COR-L47 (cell line): Measurements from ENCODE around the gene TNFAIP8L2.

Source experiments
- DNase-seq: peaks from one replicate; lab custom pipeline; 2025; lab: John Stamatoyannopoulos, UW

TNFAIP8L2 gene

DNA sequence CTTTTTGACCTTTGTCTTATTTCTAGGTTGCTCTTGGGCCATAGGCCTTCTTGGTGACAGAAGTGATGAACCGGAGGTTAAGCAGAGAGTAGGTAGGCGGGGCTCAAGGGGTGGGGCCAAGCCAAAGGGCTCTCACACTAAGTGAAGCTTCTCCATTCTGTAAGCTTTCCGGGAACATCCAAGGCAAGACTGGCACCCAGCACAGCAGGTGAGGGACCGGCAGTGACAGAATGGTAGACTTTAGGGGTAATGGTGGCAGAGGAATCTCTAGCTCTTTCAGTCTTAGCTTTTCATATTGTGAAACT lies at the start of gene TNFAIP8L2:
TNFAIP8L2 (plus strand) TSS at position 135 of the 305 bp plus-strand sequence. CDS start 2,049 bp downstream, outside the sequence.
- no peak for DNase-seq

DNA sequence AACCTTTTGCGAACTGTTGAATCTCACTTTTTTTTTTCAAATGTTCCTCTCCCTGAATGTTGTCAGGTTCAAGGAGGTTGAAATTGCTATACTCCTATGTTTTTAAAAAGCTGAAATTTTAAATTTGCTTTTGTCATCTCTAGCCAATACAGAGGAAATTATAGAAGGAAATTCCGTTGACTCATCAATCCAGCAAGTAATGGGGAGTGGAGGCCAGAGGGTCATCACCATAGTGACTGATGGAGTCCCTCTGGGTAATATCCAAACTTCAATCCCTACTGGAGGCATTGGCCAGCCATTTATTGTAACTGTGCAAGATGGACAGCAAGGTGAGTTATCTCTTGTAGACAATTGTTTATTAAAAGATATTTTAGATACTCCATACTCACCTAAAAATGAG lies 49.6 kb upstream of the TNFAIP8L2 start:
- DNase-seq, result no peak

DNA sequence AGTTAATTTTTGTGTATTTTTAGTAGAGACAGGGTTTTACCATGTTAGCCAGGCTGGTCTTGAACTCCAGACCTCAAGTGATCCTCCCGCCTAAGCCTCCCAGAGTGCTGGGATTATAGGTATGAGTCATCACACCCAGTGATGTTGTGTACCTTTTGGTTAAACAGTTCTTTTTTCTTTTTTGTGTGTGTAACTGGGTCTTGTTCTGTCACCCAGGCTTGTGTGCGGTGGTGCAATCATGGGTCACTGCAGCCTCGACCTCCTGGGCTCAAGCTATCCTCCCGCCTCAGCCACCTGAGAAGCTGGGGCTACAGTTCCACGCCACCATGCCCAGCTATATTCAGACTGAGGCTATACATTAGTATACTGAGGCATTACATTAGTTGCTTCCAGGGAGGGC lies 48.1 kb upstream of the TNFAIP8L2 start:
- DNase-seq, result no peak

DNA sequence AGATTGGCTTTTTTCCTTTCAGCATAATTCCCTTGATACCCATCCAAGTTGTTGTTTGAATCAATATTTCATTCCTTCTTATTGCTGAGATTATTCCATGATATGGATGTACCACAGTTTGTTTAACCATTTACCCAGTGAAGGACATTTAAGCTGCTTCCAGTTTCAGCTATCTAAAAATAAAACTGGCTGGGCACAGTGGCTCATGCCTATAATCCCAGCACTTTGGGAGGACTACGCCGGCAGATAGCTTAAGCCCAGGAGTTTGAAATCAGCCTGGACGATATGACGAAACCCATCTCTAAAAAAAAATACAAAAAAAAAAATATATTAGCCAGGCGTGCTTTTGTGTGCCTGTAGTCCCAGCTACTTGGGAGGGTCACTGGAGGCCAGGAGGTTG lies 42.6 kb upstream of the TNFAIP8L2 start:
- no peak for DNase-seq

DNA sequence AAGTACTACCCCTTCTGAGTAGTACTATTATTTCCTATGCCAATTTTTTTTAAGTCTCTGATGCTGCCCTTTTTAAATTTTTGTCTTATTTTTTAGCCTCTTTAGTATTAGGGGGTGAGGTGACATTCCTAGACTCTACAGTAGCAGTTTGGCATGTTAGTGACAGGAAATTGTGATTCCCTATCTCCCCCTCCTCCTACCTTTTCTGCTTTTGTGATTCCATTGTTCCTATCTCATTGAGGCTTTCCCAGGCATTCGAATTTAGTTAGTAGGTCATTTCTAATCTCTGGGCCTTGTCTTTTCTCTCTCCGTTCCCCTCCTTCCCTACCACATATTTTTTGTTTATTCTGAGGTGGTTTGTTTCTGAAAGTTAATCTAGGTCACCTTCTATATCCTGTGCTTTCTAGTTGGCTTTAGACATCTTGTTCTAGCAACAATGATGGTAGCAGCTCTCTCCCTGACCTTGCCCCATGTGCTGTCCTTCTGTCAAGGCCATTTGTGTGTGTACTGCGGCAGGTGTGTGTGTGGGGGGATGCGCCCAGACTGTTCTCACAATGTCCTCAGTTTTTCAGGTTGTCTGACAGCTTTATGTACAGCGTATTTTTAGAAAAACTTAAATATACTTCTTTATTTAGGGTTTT lies 31.6 kb upstream of the TNFAIP8L2 start:
- no peak for DNase-seq

DNA sequence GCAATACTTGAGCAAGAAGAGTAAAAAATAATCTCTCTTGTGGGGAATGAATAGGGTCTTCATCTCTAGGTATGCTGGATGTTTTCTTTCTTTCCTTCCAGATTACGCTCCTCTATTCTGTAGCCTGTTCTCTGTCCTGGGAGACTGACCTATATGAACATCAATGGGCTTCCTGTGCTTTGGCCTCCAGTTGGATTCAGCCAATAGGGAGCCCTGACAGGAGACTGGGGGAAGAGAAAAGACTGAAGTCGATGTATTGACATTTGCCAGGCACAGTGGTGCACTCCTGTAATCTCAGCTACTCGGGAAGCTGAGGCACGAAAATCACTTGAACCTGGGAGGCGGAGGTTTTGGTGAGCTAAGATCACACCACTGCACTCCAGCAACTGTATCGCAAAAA lies 27.6 kb upstream of the TNFAIP8L2 start:
- no peak for DNase-seq

DNA sequence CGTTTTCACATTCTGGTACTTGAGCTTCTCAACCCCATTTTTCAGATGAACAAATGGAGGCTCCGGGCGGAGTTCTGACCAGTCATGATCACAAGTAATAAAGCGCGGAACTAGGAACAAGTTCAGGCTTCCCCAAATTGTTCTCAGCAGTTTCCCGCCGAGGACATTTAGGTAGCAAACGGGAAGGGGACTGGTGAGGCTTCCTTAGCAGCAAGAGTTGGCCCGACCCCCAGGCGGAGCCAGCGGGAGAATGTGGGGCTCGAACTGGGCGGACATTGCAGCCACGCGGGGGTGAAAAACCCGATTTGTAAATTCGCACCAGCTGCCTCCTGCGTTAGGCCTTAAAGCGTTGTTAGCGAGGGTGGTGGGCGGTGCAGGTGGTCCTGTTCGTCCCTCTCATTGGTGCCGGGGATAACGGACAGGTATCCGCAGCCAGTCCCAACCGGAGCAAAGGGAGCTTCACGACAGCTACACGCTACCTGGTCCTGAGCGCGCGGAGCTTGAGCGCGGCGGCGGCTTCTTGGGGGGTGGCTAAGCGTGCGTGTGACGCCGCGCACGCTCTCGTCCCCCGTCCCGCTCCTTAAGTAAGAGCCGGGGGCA lies 25.4 kb upstream of the TNFAIP8L2 start:
- DNase-seq, result no peak

DNA sequence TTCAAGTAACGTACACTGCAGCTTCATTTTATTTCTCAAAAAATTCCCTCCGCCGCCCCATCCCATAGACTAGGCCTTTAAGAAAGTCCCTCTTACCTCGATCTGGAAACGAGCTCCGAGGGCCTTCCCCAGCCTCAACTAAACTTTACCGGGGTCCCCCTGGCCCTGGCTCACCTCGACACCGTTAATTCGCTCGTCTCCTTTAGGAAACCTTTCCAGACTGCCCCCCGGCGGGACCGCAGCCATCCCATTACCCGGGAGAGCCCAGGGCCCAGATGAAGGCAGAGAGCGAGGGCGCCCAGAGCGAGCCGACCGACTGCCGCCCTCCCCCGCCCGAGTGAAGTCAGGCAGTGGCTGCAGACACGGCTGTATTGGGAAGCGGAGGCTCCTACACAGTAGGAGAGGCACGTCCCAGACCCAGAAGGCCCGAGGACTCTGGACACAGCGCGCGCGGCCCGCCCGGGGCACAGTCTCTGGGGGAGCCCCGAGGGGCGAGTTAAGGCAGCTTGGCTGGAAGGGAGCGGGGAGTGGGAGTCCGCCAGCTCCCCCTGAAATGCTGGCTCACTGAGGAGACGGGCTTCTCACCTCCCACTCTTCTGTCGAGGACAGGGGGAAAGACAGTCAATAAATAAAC lies 24.6 kb upstream of the TNFAIP8L2 start:
- DNase-seq, result no peak

DNA sequence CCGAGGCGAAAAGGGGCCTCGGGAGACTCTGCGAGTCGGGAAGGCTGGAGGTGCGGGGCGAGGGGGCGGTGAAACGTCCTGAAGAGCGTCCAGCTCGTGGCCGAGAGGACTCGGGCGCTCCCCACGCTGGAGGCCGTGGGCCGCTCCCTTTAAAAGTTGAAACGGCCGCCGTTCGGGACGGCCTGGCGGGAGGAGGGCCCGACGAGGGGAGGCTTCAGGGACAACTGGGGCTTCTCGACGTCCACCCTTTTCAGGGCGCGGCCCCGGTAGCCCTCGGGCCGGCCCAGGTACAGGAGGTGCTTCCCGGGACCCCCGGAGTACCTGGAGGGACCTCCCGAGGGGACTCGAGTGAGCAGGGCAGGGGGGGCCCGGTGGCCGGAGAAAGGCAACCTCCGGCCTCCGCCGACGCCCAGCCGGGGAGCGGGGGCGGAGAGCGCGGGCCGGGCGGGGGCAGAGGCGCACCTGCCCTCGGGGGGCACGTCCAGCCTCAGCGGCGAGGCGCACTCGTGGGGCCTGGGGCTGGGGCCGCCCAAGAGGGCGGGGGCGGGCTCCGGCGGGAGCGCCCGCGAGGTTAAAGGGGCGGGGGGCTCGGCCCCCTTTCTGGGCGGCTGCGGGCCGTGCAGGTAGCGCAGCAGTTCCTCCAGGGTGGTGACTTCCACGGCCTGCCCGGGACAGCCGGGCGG lies 24.0 kb upstream of the TNFAIP8L2 start:
- no peak for DNase-seq

DNA sequence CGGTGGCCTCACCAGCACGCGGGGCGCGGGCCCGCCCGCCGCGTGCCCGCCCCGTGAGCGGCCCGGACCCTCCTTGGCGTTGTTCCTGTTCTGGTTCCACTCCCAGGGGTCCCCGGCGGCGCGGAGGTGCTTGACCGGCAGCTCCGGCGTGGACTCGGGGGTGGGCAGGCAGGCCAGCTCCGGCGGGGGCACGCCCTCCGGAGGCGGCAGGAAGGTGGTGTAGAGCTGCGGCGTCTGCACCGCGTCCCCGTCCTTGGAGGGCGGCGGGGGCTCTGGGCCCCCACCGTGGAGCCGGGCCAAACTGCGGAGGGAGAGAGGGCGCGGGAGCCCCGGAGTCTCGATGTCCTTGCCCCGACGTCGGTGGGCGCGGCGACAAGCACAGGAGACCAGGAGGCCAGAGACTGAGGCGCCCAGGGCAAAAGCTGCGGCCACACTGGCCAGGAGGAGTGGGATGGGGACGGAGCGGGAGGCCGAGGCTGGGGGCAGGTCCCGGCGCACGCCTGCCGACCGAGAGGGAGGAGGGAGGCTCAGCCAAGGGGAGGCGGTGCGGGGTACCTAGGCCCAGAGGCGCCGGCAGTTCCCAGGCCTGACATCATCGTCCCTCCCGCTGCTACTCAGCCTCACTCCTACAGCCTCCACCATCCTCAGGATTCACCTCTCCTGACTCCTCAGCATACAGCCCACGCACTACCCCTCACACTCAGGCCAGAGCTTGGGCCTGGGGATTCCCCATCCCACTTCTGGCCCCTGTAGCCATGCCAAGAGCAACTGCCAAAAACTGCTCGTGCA lies 23.2 kb upstream of the TNFAIP8L2 start:
- DNase-seq, result no peak

DNA sequence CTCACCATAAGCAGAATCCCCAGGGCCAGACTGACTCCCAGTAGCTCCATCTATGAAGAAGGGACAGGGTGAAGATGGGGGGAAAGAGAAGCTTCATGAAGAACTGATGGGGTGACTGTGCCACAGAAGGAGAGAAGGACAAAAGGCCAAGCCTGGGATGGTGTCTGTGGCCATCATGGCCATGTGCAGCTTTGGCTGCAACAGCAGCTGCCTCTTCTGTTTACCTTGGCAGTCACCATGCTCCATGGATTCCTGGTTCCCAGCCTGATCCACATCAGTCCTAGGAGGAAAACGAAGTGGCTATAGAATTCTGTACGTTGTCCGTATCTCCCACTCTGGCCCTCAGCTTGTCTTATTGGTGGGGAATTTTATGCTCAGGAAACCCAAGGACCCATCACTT lies 22.1 kb upstream of the TNFAIP8L2 start:
- no peak for DNase-seq

DNA sequence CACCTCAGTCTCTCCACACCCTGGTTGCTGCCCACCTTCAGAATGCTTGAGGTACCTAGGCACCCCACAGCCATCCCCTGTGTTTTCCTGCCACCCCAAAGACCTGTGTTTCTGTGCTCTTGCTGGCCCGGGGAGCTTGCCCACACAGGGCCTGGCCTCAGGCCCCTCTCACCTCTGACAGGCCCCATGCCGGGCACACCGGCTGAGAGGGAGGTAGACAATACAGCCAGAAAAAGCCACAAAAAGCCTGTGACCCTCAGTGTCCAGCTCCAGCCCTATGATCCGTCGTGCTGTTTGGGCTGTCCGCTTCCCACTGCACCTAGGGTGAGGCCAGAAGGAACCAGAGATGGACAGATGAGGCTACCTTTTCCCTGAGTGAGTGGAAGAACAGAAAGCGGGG lies 21.5 kb upstream of the TNFAIP8L2 start:
- DNase-seq, result no peak

DNA sequence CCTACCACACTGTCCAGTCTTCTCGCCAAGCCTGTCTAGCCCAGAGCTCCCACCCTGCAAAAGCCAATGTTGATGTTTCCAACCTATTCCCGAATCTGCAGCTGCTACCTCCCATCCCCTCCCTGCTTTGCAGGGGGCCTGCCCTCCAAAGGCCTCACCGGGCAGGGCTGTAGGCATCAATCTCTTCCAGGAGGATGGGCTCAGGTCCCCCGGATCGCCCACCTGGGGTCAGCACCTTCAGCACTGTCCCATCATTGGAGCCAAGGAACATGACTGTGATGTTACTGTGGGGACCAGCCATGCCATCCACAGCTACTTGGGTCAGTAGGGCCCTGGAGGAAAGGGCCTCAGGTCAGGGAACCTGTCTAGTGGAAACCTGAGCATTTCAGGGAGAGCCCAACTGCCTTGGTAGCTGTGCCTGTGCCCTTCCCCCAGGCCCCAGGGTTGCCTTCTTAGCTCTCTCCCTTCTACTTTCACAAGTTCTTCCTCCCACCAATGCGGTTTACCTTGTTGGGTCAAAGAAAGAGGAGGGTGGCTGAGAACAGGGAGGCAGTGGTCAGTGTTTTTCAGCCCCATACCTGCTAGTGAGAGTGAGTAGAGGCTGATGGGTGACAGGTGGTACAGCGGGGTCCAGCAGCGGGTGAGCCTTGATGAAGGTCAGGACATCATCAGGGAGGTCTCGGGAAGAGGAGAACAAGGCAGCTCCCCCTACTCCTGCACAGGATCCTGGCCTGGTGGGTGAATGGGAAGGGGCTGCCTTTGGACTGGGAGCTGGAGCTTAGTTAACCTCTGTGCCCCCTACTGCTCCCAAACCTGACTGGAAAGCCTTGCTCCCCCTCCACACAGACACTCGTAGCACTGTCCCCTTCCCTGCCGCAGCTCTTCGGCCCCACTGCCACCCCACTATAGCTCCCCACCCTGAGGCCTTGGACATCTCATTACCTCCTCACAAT lies 20.7 kb upstream of the TNFAIP8L2 start:
- no peak for DNase-seq

DNA sequence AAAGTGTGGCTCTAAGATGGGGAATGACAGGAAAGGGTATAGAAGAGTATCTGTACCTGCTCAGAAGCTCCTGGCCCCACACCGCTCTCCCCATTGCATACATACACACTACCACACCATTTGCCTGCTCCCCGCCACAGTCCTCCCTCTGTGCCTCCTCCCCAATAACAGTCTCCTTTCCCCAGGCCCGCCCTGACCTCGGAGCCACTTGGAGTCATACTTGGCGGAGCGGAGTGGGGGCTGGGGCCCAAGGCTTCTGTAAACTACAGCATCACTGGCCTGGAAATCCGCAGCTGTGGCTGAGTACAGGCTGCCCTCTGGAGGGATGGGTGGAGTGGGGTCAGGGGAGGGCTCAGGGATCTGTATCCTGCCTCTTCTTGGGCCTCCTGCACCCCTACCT lies 18.7 kb upstream of the TNFAIP8L2 start:
- DNase-seq, result no peak

DNA sequence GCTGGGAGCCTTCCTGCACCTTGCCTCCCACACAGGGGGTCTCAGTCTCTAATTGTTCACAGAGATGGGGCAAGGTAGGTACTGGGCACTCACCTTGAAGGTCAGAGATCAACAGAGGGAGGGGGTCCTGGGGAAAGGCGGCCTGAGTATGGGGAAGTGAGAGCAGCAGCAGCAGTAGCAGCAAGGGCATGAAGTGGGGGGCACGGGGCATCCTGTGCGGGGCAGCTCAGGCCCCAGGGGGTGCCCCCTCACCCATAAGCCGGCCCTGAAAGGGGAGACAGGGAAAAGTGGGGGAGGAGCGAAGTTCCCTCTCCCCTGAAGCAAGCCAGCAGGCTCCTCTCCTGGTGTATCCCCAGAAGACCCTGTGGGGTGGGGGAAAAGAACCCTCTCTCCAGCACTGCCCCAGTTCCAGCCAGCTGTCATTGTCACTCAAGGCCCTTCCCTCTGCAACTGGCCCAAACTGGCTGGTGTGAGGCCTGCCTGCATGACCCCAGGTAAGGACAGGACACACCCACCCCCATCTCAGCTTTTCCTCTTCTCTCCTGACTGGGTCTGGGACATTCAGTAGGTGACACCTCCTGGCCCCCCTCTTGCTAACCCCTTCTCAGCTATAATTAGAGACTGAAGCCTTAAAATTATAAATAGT lies 13.9 kb upstream of the TNFAIP8L2 start:
- no peak for DNase-seq

DNA sequence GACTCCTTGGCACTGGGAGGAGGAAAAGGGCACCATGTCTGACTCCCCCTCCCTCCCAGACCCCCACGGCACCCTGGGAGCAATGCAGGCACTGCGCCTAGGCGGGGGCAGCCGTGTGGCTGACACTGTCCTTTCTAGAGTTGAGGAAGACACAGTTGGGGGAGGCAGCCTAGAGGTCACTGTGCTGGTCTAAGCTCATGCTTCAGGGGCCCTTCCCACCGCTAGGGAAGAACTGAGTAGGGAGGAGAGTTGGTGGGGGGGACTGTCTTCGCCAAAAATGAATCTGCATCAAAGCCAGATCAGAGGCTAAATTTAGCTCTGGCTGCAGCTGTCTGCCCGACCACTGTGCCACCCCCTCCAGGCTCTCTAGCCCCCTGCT lies 13.4 kb upstream of the TNFAIP8L2 start:
- no peak for DNase-seq

DNA sequence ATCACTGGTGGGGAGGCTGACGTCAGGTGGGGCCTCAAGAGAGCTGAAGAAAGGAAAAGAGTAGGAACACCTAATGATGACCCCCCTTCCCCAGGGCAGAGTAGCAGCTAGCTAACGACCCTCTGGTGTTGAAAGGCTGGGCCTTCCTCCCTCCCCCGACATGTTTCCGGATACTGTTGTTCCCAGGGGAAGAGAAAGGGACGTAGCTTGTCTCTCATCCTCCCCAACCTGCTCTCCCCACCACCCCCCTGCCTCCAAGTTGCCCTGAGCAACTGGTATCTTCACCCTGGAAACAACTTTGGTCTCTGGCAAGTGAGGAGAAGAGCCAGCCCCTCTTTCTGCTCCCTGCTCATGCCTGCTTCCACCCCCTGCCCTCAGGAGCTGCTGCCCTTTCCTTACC lies 12.5 kb upstream of the TNFAIP8L2 start:
- DNase-seq, result no peak

DNA sequence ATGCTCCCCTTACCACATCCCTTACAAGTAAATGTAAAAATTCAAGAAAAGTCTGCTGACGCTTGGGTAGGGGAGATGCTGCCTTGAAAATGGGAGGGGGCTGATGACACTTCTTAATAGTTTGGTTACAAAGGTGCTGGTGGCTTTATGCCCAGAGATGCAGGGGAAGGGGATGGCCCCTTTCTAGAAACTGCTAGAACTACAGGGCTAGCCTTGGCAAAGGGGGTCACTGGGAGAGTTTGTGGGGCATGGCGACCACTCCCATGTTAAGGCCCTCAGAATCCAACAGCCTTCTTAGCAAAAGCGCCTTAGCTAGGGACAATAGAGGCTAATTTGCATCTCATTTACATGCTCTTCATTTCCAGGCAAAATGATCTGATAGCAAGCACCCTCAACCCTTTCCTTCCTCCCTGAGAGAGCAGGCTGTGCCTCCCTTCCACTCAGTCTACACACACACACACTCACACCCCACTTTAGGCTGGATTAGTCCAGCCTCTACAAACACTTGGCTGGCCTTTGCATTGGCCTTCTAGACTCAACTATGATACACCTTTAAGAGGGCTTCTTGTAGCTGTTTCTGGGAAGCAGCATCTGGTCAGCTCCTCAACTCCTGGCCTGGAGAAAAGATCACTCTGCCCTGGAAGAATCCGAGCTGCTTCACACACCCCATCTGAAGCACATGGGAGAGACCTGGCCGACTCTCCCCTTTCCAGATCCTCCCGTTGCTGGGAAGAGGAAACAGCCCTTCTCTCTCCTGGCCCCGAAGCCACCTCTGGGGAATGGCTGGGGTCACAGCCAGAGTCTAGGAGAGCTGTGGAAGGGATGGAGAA lies 11.8 kb upstream of the TNFAIP8L2 start:
- DNase-seq, result no peak

DNA sequence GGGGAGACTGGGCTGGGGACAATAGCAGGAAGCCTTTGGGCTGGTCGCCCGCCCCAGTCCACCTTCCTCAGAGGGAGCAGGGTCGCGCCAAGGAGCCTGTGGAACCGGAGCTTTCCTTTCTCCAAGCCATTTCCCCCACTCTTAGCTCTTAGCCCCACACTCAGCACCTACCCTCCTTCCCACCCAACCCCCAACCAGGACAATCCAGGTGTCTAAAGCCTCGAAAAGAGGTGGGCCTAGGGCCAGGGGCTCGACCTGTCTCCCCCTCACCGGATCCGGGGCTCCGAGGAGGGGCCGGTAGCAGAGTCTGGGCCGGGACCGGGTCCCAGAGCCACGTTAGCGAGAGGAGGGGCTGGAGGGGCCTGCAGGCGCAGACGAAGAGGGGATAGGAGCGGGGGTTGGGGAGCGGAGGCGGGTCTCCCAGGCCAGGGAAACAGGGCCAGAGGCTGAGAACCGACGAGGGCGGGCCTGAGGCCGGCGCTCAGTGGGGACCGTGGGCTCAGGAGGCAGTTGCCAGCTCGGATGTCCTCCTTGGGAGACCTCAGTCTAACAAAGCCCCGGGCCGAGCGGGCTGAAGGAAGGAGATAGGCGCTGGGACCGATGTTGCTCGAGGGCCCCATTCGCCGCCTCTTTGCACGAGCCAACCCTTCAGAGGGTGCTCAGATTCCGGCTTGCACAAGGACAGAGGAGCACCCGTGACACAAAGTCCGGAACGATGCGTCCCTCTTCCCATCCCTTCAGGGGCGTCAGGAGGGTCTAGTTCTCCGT lies 11.0 kb upstream of the TNFAIP8L2 start:
- no peak for DNase-seq
